OCI-LY1 (cell line): ENCODE data around the gene AHSG.

Experiments used
- CTCF ChIP-seq: fragments of 200-600 bp; sonication (generic), shearing (Covaris generic); IDR thresholded peaks from 2 replicates; pipeline ENCODE4 v1.5.1; 2017; ENCODE audit warnings: mild to moderate bottlenecking, antibody characterized with exemption, low read length, moderate library complexity, mixed read lengths
- EZH2 ChIP-seq: fragments of 200-600 bp; sonication (generic), shearing (Covaris generic); IDR thresholded peaks from 2 replicates; pipeline ENCODE4 v1.8.0; 2017; ENCODE audit warnings: borderline replicate concordance, mixed run types, mild to moderate bottlenecking, antibody characterized with exemption, low read length, moderate library complexity, mixed read lengths

GRCh38 chr3:186639778-186640472 lies 27.1 kb downstream of the AHSG start, which contains the start of gene FETUB:
- TF ChIP-seq CTCF (no peak), EZH2 (no peak)
